Thoracic aorta (tissue), 2 donors: ENCODE data around the gene MYBL2. TPM values are rescaled to one million over a fixed set of nuclear protein-coding genes. Genes with fewer than 3 reads are reported as not detected.

Experiments
- ATAC-seq: fragments of 150-250 bp; one replicate; pipeline ENCODE4 v1.8.0; 2017; ENCODE audit warnings: low read depth; ENCODE audit not compliant: insufficient number of reproducible peaks, low FRiP score
- DNase-seq: peaks from one replicate; pipeline ENCODE4 v3.0.0-alpha.2; 2020; ENCODE audit warnings: low spot score
- H3K27ac ChIP-seq, 2 donors: fragments of 200-600 bp; sonication (generic); 1 replicate in 1 of 2; 2 replicates in 1 of 2; pipeline ENCODE4 v1.5.1; 2016; ENCODE audit warnings: mild to moderate bottlenecking in 2 of 2, moderate library complexity in 2 of 2
- H3K27me3 ChIP-seq: fragments of 200-600 bp; sonication (generic); replicated peaks from 2 replicates; pipeline ENCODE4 v1.6.0; 2016; ENCODE audit warnings: mild to moderate bottlenecking; ENCODE audit not compliant: insufficient read depth
- H3K36me3 ChIP-seq: fragments of 200-600 bp; sonication (generic); one replicate; pipeline ENCODE4 v1.5.1; 2016
- H3K4me1 ChIP-seq, 2 donors: fragments of 200-600 bp; sonication (generic); 1 replicate in 1 of 2; 2 replicates in 1 of 2; pipeline versions ENCODE4 v1.5.1 to v1.6.0; 2016; ENCODE audit warnings: low read depth in 2 of 2, mild to moderate bottlenecking in 1 of 2; ENCODE audit not compliant: control insufficient read depth in 1 of 2
- H3K4me3 ChIP-seq: fragments of 200-600 bp; sonication (generic); 2 replicates; pipeline ENCODE4 v1.5.1; 2016; ENCODE audit warnings: mild to moderate bottlenecking
- H3K9me3 ChIP-seq: fragments of 200-600 bp; sonication (generic); 2 replicates; pipeline ENCODE4 v1.5.1; 2016
- CTCF ChIP-seq: fragments of 200-600 bp; sonication (generic); IDR thresholded peaks from one replicate; pipeline ENCODE4 v1.5.1; 2019; ENCODE audit warnings: antibody characterized with exemption
- total RNA-seq, 2 donors: library from RNA; depleted of rRNA; stranded (reverse); fragments of >200 nt; gene quantifications; one replicate each; pipeline versions ENCODE4 v1.1.0 to v1.2.3, GENCODE V29; 2016

Gene MYBL2
- total RNA-seq, 2 donors from 2014 or later: 0.78 to 0.81 TPM

GRCh38 chr20:43711098-43711654 lies 44.3 kb downstream of the MYBL2 start:
- Histone ChIP-seq H3K4me1 (no peaks in the 10 kb centered on the region), H3K36me3 (no peaks in the 10 kb centered on the region), H3K27me3 (no peaks in the 10 kb centered on the region), H3K9me3 (no peaks in the 10 kb centered on the region), H3K27ac (no peak overlapping the region), H3K4me3 (no peak overlapping the region)
- ATAC-seq (no peak), DNase-seq (no peak)
- TF ChIP-seq CTCF: no peak

- Histone ChIP-seq H3K27me3 (no peaks in the 10 kb centered on the region), H3K4me1 (no peaks in the 10 kb centered on the region), H3K27ac (no peak overlapping the region), H3K4me3 (no peak overlapping the region), H3K9me3 (no peaks in the 10 kb centered on the region), H3K36me3 (no peaks in the 10 kb centered on the region)
- no peak for TF ChIP-seq CTCF
- ATAC-seq (no peak), DNase-seq (no peak)
These were observed 48.1 kb downstream of the MYBL2 start for GRCh38 chr20:43715044-43715443.

GRCh38 chr20:43715511-43715910 lies 48.6 kb downstream of the MYBL2 start:
- H3K4me3 ChIP-seq: no peak overlapping the region
- no peak for TF ChIP-seq CTCF
- no peaks in the 10 kb centered on the region for H3K9me3 ChIP-seq
- no peaks in the 10 kb centered on the region for H3K36me3 ChIP-seq
- ATAC-seq (no peak), DNase-seq (no peak)
- H3K27ac ChIP-seq: no peak overlapping the region
- H3K27me3 ChIP-seq: no peaks in the 10 kb centered on the region
- H3K4me1 ChIP-seq: no peaks in the 10 kb centered on the region

GRCh38 chr20:43716123-43716522 lies 49.2 kb downstream of the MYBL2 start:
- H3K9me3 ChIP-seq: no peaks in the 10 kb centered on the region
- no peak overlapping the region for H3K27ac ChIP-seq
- no peaks in the 10 kb centered on the region for H3K4me1 ChIP-seq
- DNase-seq (no peak), ATAC-seq (no peak)
- H3K36me3 ChIP-seq: no peaks in the 10 kb centered on the region
- no peak overlapping the region for H3K4me3 ChIP-seq
- H3K27me3 ChIP-seq: no peaks in the 10 kb centered on the region
- TF ChIP-seq CTCF: no peak

GRCh38 chr20:43716757-43717615 lies 50.1 kb downstream of the MYBL2 start:
- no peak for DNase-seq
- H3K4me1 ChIP-seq: no peaks in the 10 kb centered on the region
- H3K36me3 ChIP-seq: no peaks in the 10 kb centered on the region
- H3K9me3 ChIP-seq: no peaks in the 10 kb centered on the region
- no peaks in the 10 kb centered on the region for H3K27me3 ChIP-seq
- no peak overlapping the region for H3K27ac ChIP-seq
- no peak overlapping the region for H3K4me3 ChIP-seq
- ATAC-seq: no peak
- no peak for TF ChIP-seq CTCF
